OCI-LY7 (cell line): ENCODE results near the gene CD79A.

Experiments used
- CTCF ChIP-seq: fragments of 200-600 bp; sonication (generic); conservative IDR thresholded peaks from 2 replicates; pipeline ENCODE4 v1.5.1; 2014; ENCODE audit warnings: mild to moderate bottlenecking, antibody characterized with exemption, low read length, moderate library complexity, mixed read lengths
- EZH2phosphoT487 ChIP-seq: fragments of 200-600 bp; sonication (generic); IDR thresholded peaks from 2 replicates; pipeline ENCODE4 v1.6.1; 2018; ENCODE audit warnings: low read depth, borderline replicate concordance, mild to moderate bottlenecking, mixed run types, antibody characterized with exemption, low read length, moderate library complexity, mixed read lengths

GRCh38 chr19:41877916-41878905, 1.1 kb downstream of the CD79A start:
- TF ChIP-seq CTCF (peak; percentile 63), EZH2phosphoT487 (no peak)
